Activated CD8-positive, alpha-beta memory T cell treated with anti-CD3 and anti-CD28 coated beads for 1 hour (primary cell): ENCODE results near the gene CFAP141.

Experiments used
- DNase-seq, 2 donors: peaks; one replicate each; pipeline ENCODE4 v3.0.0-alpha.2; 2020; ENCODE audit warnings: low read depth in 1 of 2; ENCODE audit errors: extremely low read depth in 1 of 2

The CFAP141 gene

GRCh38 chr1:154174654-154175053 is 31.5 kb downstream of the CFAP141 start:
- no peak for DNase-seq

GRCh38 chr1:154171880-154172279 is 34.3 kb downstream of the CFAP141 start:
- no peak for DNase-seq

GRCh38 chr1:154171223-154171583 is 34.9 kb downstream of the CFAP141 start:
- no peak for DNase-seq

DNA sequence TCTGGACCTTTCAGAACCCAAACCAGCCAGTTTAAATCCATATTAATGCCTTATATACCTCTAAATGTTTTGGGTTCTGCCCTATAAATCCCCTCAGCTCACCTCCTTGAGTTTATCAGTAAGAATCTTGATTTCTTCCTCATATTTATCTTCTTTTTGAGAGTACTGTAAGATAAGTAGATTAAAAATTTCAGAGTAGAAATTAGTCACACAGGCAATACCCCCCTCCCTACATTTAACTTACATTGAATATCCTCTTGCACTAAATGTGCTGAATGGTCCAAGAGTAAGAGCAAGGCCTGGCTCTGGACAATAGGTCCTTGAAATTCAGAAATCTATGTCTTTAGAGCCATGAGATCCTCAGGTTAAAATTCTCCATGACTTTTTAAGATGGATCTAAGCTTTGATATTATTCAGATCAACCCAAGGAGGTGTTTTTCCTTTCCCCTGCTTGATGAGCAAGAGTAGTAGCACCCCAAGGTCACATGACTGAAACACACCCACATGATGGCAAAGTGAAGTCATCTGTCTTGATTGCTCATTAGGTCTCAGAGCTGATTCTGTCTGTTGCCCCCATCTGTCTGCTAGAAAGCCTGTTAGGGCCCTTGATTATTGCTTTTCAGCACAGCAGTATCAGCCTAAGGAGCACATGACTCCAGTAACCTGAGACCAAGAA is 35.4 kb downstream of the CFAP141 start:
- no peak for DNase-seq

DNA sequence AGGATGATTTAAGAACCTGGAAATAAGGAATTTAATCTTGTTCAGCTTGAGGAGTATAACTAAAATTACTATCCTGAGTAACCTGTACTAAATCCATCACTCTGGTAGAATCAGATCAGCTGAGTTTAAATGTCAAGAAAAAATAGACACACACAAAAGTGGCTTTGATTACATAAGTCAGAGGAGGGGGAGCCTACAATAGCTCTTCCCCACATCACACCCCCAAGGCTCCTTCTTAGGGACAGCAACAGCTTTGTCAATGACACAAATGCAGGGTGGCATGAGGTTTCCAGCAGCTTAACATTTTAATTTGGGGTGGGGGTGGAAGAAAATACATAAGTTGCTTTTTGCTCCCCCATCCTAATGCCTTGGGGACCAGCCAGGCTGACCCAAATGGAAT is 38.7 kb downstream of the CFAP141 start:
- DNase-seq = no peak

DNA sequence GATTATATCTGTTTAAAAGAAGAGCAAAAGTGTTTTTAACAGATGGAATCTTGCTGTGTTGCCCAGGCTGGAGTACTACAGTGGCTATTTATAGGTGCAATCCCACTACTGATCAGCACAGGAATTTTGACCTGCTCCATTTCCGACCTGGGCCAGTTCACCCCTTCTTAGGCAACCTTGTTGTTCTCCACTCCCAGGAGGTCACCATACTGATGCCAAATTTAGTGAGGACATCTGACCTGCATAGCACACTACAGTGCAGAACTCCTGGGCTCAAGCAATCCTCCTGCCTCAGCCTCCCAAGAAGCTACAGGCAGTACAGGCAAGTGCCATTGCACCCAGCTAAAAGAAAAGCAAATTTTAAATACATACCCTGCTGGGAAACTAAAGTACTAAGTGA is 39.9 kb downstream of the CFAP141 start:
- DNase-seq = no peak

DNA sequence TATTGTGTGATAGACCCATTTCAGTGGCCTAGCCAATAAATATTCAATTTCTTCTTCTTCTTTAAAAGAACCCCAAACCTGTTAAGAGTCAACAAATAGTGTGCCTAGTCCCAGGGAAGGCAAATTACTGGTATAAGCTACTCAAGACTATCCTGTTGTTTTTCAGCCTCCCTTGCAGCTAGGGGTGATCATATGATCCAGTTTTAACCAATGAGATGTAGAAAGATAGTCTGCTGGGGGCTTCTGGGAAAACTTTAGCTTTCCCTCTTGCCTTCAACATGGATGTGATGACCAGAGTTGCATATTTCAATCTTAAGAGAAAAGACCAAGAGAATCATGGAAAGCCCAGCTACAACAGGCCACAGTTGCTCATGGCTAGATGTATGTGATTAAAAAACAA is 46.6 kb downstream of the CFAP141 start:
- DNase-seq = no peak

DNA sequence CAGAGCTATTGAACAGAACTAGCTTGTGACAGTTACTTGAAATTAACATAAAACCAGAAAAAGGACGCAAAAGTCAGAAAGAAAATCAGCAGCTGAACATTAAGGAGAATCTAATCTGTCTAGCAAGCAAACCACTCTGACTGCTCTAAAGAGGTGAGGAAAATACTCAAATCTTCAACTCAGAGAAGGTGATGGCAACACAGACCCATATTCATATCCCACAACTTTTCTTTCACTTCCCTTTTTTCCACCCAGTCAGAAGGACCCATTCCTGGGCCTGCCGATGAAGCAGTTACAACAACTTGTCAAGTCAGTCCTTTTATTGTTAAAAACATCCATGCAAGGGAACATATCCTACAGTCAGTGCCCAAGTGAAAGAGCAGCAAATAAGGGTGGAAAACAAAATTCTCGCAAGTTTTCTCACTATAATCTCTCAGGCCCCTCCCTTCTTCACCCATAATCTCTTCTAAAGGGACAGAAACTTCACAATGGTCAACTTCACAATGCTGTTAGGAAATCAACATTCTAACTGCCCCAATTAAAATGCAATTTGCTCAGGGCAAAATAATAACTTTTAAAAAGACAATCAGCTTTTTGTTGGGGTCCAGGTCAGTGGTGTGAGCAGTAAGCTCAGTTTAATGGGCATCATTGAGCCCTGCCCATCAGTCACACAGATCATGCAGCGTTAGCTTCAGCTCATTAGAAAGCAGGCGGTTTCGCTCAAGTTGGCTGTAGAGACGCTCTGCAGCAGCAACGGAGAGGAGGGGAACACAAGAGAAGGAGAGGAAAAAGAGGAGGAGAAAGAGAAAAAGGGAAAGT is 47.6 kb downstream of the CFAP141 start:
- no peak for DNase-seq

DNA sequence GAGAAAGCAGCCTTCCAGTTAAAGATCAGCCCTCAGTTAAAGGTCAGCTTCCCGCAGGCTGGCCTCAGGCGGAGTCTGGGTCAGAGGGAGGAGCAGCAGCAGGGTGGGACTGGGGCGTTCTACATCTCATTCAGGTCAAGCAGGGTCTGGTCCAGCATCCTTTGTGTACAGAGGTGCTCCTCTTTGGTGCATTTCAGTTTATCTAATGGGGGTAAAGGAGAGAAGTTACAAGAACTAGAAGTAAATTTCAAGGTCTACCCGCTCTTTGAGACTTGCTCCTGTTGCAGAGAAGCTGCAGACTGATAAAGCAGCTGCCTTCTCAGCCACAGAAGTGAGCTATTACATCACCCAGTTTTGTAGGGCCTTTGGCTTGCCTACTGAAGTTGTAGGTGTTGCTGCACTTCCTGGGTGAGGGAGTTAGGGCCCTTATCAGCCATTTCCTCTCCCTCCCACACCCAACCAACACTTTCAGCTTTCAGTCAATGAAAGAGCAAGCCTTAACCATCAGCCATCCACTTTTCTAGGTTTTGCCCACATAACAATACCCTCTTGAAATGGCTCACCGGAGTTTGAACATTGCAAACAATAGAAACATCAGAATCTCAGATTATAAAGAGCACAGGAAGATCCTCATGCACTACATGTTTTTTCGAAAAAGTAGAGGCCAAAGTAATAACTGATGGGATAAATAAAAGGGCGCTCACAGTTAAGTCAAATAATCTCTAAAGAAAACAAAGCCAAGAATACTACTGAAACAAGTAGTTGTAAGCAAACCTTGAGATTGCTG is 48.4 kb downstream of the CFAP141 start:
- peak; percentile 30 to 50 for DNase-seq

DNA sequence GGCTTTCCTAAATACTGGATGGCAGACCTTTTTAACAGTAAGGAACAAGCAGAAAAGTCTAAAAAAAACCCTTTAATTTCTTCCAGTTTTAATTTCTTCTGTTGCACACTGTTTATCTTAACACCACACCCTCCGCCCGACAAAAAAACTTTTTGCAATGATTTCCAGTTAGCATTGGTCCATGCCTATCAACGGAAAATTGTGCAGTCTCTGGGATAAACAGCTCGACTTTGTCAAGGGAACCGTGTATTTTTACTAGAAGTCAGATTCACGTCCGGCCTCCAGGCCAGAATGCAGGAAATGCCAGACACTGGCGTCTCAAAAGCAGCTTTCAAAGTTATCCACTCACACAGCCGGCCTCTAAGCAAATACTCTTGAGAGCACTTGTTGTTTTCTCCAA is 50.9 kb downstream of the CFAP141 start:
- DNase-seq = no peak

DNA sequence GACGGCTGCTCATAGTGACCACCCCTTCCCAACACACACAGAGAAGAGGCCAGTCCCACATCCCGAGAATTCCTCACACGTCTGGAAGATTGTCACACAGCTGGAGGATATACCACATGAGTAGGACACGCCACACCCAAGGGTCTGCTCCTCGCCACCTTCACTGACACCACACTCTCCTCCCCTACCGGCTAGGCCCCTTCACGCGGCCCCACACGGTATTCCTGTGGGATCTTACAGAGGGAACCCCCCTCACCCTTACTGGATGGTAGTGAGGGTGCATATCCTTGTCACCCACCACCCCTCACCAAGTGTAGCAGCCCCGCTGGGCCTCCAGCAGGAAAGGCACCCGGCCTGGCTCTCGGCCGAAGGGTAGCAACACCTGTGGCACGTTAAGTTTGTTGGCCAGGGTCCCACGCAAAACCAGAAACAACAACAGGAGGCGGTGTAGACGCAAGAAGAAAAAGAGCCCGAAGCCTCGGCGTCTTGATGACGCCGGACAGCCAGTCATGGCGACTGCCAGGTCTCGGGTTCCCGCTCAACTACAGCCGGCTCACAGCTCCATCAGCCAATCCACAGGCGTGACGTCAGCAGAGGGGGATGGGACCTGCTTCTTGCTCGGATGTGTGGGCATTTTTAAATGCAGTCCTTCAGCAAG is 51.5 kb downstream of the CFAP141 start, which contains the start of gene NUP210L:
NUP210L (minus strand) TSS at position 540 of the 658 bp plus-strand sequence.
- no peak for DNase-seq

DNA sequence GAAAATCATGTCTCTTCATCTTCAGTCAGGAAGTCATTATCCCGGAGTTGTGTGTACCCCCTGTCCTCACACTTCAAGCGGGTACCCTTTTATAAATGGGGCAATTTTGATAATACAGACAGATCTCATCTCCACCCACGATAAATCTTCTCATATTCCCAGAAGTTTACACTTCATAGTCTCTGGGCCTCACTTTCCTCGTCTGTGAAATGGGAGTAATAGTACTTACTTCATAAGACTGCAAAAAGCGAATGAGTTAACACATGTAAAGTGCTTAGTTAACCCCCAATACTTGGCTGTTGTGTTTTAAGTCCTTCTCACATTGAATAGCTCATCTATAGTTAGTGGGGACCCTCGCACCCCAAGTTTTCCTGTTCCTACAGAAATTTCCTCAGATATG is 52.1 kb downstream of the CFAP141 start:
- DNase-seq = no peak

GRCh38 chr1:154151311-154151710 is 54.8 kb downstream of the CFAP141 start:
- no peak for DNase-seq
